Neuronal stem cell (in vitro differentiated cells): ENCODE results near the gene MAGT1.

Experiments used
- DNase-seq: peaks from one replicate; pipeline ENCODE4 v3.0.0-alpha.2; 2013; ENCODE audit warnings: low spot score
- H2AFZ ChIP-seq: one replicate; pipeline ENCODE4 v1.6.1; 2013; ENCODE audit warnings: mild to moderate bottlenecking, low read length, inconsistent platforms
- H2AK5ac ChIP-seq: 2 replicates; pipeline ENCODE4 v1.6.1; 2013; ENCODE audit warnings: low read depth, mild to moderate bottlenecking, inconsistent platforms, low read length, moderate library complexity, mixed read lengths
- H2BK120ac ChIP-seq: 2 replicates; pipeline ENCODE4 v1.6.1; 2013; ENCODE audit warnings: low read depth, mild to moderate bottlenecking, inconsistent platforms, low read length, moderate library complexity, mixed read lengths
- H2BK12ac ChIP-seq: one replicate; pipeline ENCODE4 v1.6.1; 2013; ENCODE audit warnings: low read length, inconsistent platforms
- H2BK15ac ChIP-seq: 2 replicates; pipeline ENCODE4 v1.6.1; 2013; ENCODE audit warnings: mild to moderate bottlenecking, low read length, inconsistent platforms, mixed read lengths
- H2BK5ac ChIP-seq: one replicate; pipeline ENCODE4 v1.6.1; 2013; ENCODE audit warnings: inconsistent platforms, mild to moderate bottlenecking, low read length, moderate library complexity
- H3K14ac ChIP-seq: one replicate; pipeline ENCODE4 v1.6.1; 2013; ENCODE audit warnings: low read length, inconsistent platforms
- H3K18ac ChIP-seq: 2 replicates; pipeline ENCODE4 v1.6.1; 2013; ENCODE audit warnings: low read length, inconsistent platforms
- H3K23ac ChIP-seq: 2 replicates; pipeline ENCODE4 v1.6.1; 2013; ENCODE audit warnings: low read depth, mild to moderate bottlenecking, mixed read lengths, low read length, inconsistent platforms; ENCODE audit not compliant: poor library complexity
- H3K27ac ChIP-seq: replicated peaks from 3 replicates; pipeline ENCODE4 v1.5.1; 2013; ENCODE audit warnings: low read length, inconsistent platforms
- H3K27me3 ChIP-seq, 3 experiments: 2 replicates each; pipeline ENCODE4 v1.6.1; 2013; ENCODE audit warnings: low read length in 3 of 3, mild to moderate bottlenecking in 2 of 3, inconsistent platforms in 1 of 3, low read depth in 1 of 3, mixed read lengths in 1 of 3, moderate library complexity in 1 of 3; ENCODE audit not compliant: control insufficient read depth in 3 of 3, insufficient read depth in 3 of 3
- H3K36me3 ChIP-seq, 2 donors: replicated peaks in 1 of 2; 2 replicates each; pipeline ENCODE4 v1.6.1; 2013; ENCODE audit warnings: low read length in 2 of 2; ENCODE audit not compliant: control insufficient read depth in 2 of 2, insufficient read depth in 2 of 2
- H3K4ac ChIP-seq: 2 replicates; pipeline ENCODE4 v1.6.1; 2013; ENCODE audit warnings: inconsistent platforms, mild to moderate bottlenecking, low read length, moderate library complexity
- H3K4me1 ChIP-seq, 2 donors: 1 replicate in 1 of 2; 2 replicates in 1 of 2; pipeline ENCODE4 v1.6.1; 2013; ENCODE audit warnings: low read length in 2 of 2, low read depth in 1 of 2; ENCODE audit not compliant: control insufficient read depth in 2 of 2, insufficient read depth in 1 of 2
- H3K4me2 ChIP-seq: one replicate; pipeline ENCODE4 v1.6.1; 2013; ENCODE audit warnings: mild to moderate bottlenecking, low read length, inconsistent platforms; ENCODE audit not compliant: insufficient read depth, poor library complexity, severe bottlenecking
- H3K4me3 ChIP-seq, 2 donors: 2 replicates each; pipeline ENCODE4 v1.5.1; 2013; ENCODE audit warnings: low read length in 2 of 2, mild to moderate bottlenecking in 2 of 2, inconsistent platforms in 1 of 2, moderate library complexity in 1 of 2
- H3K79me1 ChIP-seq: one replicate; pipeline ENCODE4 v1.6.1; 2013; ENCODE audit warnings: low read depth, mild to moderate bottlenecking, inconsistent platforms, low read length, moderate library complexity
- H3K9ac ChIP-seq: one replicate; pipeline ENCODE4 v1.6.1; 2013; ENCODE audit warnings: mild to moderate bottlenecking, low read depth, low read length, inconsistent platforms; ENCODE audit not compliant: poor library complexity
- H3K9me3 ChIP-seq, 2 donors: replicated peaks in 1 of 2; 2 replicates each; pipeline versions ENCODE3 to v1.6.1; 2013; ENCODE audit warnings: low read length in 2 of 2, mild to moderate bottlenecking in 2 of 2, inconsistent platforms in 1 of 2, low read depth in 1 of 2, mixed read lengths in 1 of 2, moderate library complexity in 1 of 2; ENCODE audit not compliant: control insufficient read depth in 2 of 2, insufficient read depth in 1 of 2
- H4K8ac ChIP-seq: one replicate; pipeline ENCODE4 v1.6.1; 2013; ENCODE audit warnings: low read depth, mild to moderate bottlenecking, inconsistent platforms, low read length, moderate library complexity
- H4K91ac ChIP-seq: one replicate; pipeline ENCODE4 v1.6.1; 2013; ENCODE audit warnings: low read length, low read depth, mild to moderate bottlenecking, inconsistent platforms; ENCODE audit not compliant: poor library complexity
- WGBS, 2 donors: extraction: QIAGEN DNeasy Blood & Tissue Kit; methylation state at CpG; one replicate each; pipeline ENCODE4 v1.1.7; 2013; ENCODE audit warnings: missing lambda C conversion rate in 2 of 2, mixed read lengths in 1 of 2; ENCODE audit not compliant: insufficient read length in 2 of 2, insufficient replicate concordance in 1 of 2; ENCODE audit errors: extremely low coverage in 2 of 2; 5-methylcytosine and 5-hydroxymethylcytosine counted together

Gene MAGT1

DNA sequence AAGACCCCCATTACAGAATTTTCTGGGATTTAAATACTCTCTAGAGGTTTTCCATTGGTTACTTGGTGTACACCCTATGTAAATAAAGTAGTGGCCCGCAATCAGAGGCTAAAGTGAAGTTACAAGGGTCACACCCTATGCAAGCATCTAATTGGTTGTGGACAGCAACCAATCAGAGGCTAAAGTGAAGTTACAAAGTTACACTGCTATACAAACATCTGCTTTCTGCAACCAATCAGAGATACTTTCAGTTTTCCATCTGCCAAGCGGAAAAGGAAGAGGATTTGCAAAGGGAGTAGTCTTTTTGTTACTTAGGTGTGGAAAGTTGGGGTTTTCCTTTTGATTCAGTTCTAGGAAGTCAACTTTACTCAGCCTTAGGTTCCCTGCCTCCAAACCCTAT lies 107.2 kb downstream of the MAGT1 start:
- no peak overlapping the region for H3K18ac ChIP-seq
- no peak overlapping the region for H3K4me2 ChIP-seq
- WGBS, 2 donors, result no CpG with 5 or more reads among the region's 2 CpGs

DNA sequence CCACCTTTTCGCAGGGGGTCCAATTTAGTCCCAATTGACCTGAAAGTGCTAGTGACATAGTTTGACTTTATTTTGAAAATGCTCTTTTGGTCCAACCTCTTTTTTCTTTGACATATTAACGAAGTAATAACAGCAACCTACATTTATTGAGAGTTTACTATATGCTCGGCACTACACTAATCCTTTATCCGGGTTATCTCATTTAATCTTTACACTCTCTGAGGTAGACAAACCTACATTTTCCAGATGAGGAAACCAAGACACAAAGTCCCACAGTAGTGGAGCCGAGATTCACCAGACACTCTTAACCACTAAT lies 108.9 kb downstream of the MAGT1 start:
- H4K8ac ChIP-seq, result no peak overlapping the region
- H3K79me1 ChIP-seq, result no peaks in the 10 kb centered on the region
- H3K18ac ChIP-seq, result no peak overlapping the region
- peaks cover 0 to 15% of the 10 kb centered on the region in 2 donors for H3K36me3 ChIP-seq
- no peak overlapping the region for H2AK5ac ChIP-seq
- H2BK5ac ChIP-seq, result no peak overlapping the region
- H3K14ac ChIP-seq, result no peak overlapping the region
- H3K4ac ChIP-seq, result no peak overlapping the region
- no peak overlapping the region for H3K23ac ChIP-seq
- H2BK15ac ChIP-seq, result no peak overlapping the region
- H3K4me1 ChIP-seq, result no peaks in the 10 kb centered on the region
- no peak overlapping the region for H3K27ac ChIP-seq
- H3K9me3 ChIP-seq, result no peaks in the 10 kb centered on the region
- no peak for DNase-seq
- no CpG with 5 or more reads among the region's 5 CpGs for WGBS, 2 donors
- peak overlapping the region; percentile 87 for H2AFZ ChIP-seq
- no peaks in the 10 kb centered on the region for H3K27me3 ChIP-seq
- H3K9ac ChIP-seq, result no peak overlapping the region
- no peak overlapping the region for H2BK120ac ChIP-seq
- H3K4me2 ChIP-seq, result no peak overlapping the region
- H2BK12ac ChIP-seq, result no peak overlapping the region
- H3K4me3 ChIP-seq, result peak overlapping the region in 1 of 2 donors; percentile 90
- no peak overlapping the region for H4K91ac ChIP-seq

More for the DNA sequence above, 107.2 kb downstream of the MAGT1 start:
- no peaks in the 10 kb centered on the region for H3K4me1 ChIP-seq
- DNase-seq, result no peak
- no peak overlapping the region for H3K14ac ChIP-seq
- H2BK5ac ChIP-seq, result no peak overlapping the region
- H2AK5ac ChIP-seq, result no peak overlapping the region
- H4K91ac ChIP-seq, result no peak overlapping the region
- H3K9me3 ChIP-seq, result no peaks in the 10 kb centered on the region
- H3K23ac ChIP-seq, result no peak overlapping the region
- no peaks in the 10 kb centered on the region for H3K27me3 ChIP-seq
- H3K79me1 ChIP-seq, result no peaks in the 10 kb centered on the region
- H3K27ac ChIP-seq, result no peak overlapping the region
- H3K4ac ChIP-seq, result no peak overlapping the region
- no peak overlapping the region for H2BK15ac ChIP-seq
- H3K4me3 ChIP-seq, result no peak overlapping the region
- peaks cover 0 to 9% of the 10 kb centered on the region in 2 donors for H3K36me3 ChIP-seq
- H2BK12ac ChIP-seq, result no peak overlapping the region
- H4K8ac ChIP-seq, result no peak overlapping the region
- no peak overlapping the region for H2BK120ac ChIP-seq
- no peak overlapping the region for H3K9ac ChIP-seq
- peak overlapping the region; percentile 14 for H2AFZ ChIP-seq

DNA sequence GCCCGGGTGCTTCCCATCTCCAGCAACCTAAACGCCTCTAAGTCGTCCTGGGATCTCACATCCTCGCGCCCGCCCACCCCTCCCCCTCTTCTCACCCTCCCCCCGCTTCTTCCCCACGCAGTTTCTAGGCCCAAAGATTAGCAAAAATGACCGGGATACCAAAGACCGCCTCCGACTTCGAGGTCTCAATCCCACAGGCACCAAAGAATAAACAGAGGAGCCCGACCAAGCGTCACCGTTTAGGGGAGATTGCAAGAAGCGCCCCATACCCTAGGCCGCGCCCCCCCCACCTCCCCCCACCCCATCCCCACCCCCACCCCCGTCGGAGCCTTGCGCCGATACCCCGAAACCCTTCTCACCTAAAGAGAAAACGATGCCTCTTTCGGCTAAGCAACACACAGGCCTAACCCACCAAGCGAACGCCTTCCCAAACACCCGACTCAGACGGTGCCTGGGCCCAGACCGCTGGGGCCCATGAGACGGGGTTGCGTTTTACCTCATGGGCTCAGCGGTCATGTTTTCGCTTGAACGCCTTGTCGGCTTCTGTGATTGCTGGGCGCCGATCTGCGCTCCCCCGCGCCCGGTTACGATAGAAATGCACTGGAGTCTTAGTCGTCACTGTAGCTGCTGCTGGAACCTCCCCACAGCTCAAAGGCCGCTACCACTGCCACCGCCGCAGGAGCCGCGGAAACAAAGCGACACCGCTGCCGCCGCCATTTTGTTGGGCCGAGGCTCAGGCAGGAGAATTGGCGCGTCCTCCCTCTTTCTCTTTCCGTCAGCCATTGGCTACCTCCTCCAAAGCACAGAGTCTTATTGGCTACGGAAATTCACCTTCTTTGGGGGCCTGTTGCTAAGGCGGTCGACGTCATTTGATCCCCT lies 109.5 kb downstream of the MAGT1 start, which contains the start of gene ATRX:
TSS of gene ATRX (minus strand) at position 731 of the 879 bp plus-strand sequence. CDS start at position 516, 215 bp downstream.
- H3K4me1 ChIP-seq, result no peaks in the 10 kb centered on the region
- no peaks in the 10 kb centered on the region for H3K79me1 ChIP-seq
- H3K18ac ChIP-seq, result peak within 1 kb of the TSS; percentile 99
- no CpG with 5 or more reads among the region's 61 CpGs for WGBS, 2 donors
- H2BK15ac ChIP-seq, result no peak within 1 kb of the TSS
- H4K8ac ChIP-seq, result no peak within 1 kb of the TSS
- H2BK12ac ChIP-seq, result no peak within 1 kb of the TSS
- peak; percentile 68 for DNase-seq
- peaks cover 0 to 18% of the 10 kb centered on the region in 2 donors for H3K36me3 ChIP-seq
- H2AK5ac ChIP-seq, result no peak within 1 kb of the TSS
- H4K91ac ChIP-seq, result peak within 1 kb of the TSS; percentile 85
- peak within 1 kb of the TSS; percentile 97 for H2BK5ac ChIP-seq
- H3K14ac ChIP-seq, result no peak within 1 kb of the TSS
- H3K23ac ChIP-seq, result no peak within 1 kb of the TSS
- H3K4me2 ChIP-seq, result peak within 1 kb of the TSS; percentile 37
- H2BK120ac ChIP-seq, result no peak within 1 kb of the TSS
- H3K27ac ChIP-seq, result peak within 1 kb of the TSS; percentile 91
- peak within 1 kb of the TSS; percentile 87 for H2AFZ ChIP-seq
- peak within 1 kb of the TSS; percentile 90 to 97 for H3K4me3 ChIP-seq
- peak within 1 kb of the TSS; percentile 75 for H3K9ac ChIP-seq
- no peaks in the 10 kb centered on the region for H3K9me3 ChIP-seq
- no peaks in the 10 kb centered on the region for H3K27me3 ChIP-seq
- H3K4ac ChIP-seq, result no peak within 1 kb of the TSS

DNA sequence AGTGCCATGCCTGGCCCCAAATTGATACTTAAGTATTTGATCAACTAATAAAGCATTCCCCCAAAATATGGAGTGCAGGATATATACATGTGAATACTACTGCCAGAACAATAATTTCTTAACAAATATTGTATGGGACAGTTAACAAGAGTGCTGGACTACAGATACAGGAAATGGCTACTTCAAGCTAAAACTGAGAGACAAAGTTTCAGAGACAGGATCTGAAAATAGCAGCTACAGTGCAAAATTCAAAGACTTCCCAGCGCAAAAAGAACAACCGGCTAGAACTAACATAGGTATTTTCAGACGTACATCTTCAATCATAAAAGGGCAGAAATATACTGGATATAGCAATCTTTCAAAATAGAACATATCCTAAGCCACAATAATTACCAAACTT lies 115.5 kb downstream of the MAGT1 start:
- H3K4me2 ChIP-seq, result no peak overlapping the region
- H2AK5ac ChIP-seq, result no peak overlapping the region
- no peak overlapping the region for H3K9ac ChIP-seq
- no peak overlapping the region for H2BK12ac ChIP-seq
- WGBS, 2 donors, result no CpG with 5 or more reads among the region's 3 CpGs
- H3K4me3 ChIP-seq, result no peak overlapping the region
- DNase-seq, result no peak
- H2BK15ac ChIP-seq, result no peak overlapping the region
- H3K36me3 ChIP-seq, result peaks cover 0 to 21% of the 10 kb centered on the region in 2 donors
- H4K91ac ChIP-seq, result no peak overlapping the region
- no peaks in the 10 kb centered on the region for H3K27me3 ChIP-seq
- no peak overlapping the region for H3K14ac ChIP-seq
- no peak overlapping the region for H3K23ac ChIP-seq
- no peak overlapping the region for H2BK120ac ChIP-seq
- no peaks in the 10 kb centered on the region for H3K79me1 ChIP-seq
- no peak overlapping the region for H4K8ac ChIP-seq
- no peak overlapping the region for H3K4ac ChIP-seq
- H3K18ac ChIP-seq, result no peak overlapping the region
- H2BK5ac ChIP-seq, result no peak overlapping the region
- H2AFZ ChIP-seq, result no peak overlapping the region
- no peaks in the 10 kb centered on the region for H3K4me1 ChIP-seq
- no peaks in the 10 kb centered on the region for H3K9me3 ChIP-seq
- no peak overlapping the region for H3K27ac ChIP-seq
